Ishikawa (cell line): Measurements from ENCODE around the gene MXD1.

Experiments
- CREB1 ChIP-seq: IDR thresholded peaks from 2 replicates; pipeline ENCODE4 v1.6.1; 2012; ENCODE audit warnings: low read depth
- EGR1 ChIP-seq: IDR thresholded peaks from 2 replicates; pipeline ENCODE4 v1.6.1; 2012
- EP300 ChIP-seq: IDR thresholded peaks from 2 replicates; pipeline ENCODE4 v1.6.1; 2012; ENCODE audit warnings: borderline replicate concordance
- FOXM1 ChIP-seq: IDR thresholded peaks from 2 replicates; pipeline ENCODE4 v1.6.1; 2012; ENCODE audit warnings: low read depth, borderline replicate concordance
- MAX ChIP-seq: IDR thresholded peaks from 2 replicates; pipeline ENCODE4 v1.6.1; 2012
- NFIC ChIP-seq: IDR thresholded peaks from 2 replicates; pipeline ENCODE4 v1.6.1; 2012
- RAD21 ChIP-seq: IDR thresholded peaks from 2 replicates; pipeline ENCODE4 v1.6.1; 2012; ENCODE audit warnings: low read depth
- TAF1 ChIP-seq: IDR thresholded peaks from 2 replicates; pipeline ENCODE4 v1.6.1; 2012; ENCODE audit warnings: low read depth, mild to moderate bottlenecking
- TCF12 ChIP-seq: IDR thresholded peaks from 2 replicates; pipeline ENCODE4 v1.6.1; 2012; ENCODE audit warnings: low read depth
- YY1 ChIP-seq: IDR thresholded peaks from 2 replicates; pipeline ENCODE4 v1.6.1; 2012; ENCODE audit warnings: low read depth
- TF ChIP-seq, protein P1 (sequence below): IDR thresholded peaks from 2 replicates; pipeline ENCODE4 v1.6.1; 2012; ENCODE audit warnings: low read depth, mild to moderate bottlenecking
- TF ChIP-seq, protein P2 (sequence below): IDR thresholded peaks from 2 replicates; pipeline ENCODE4 v1.6.1; 2012

DNA sequence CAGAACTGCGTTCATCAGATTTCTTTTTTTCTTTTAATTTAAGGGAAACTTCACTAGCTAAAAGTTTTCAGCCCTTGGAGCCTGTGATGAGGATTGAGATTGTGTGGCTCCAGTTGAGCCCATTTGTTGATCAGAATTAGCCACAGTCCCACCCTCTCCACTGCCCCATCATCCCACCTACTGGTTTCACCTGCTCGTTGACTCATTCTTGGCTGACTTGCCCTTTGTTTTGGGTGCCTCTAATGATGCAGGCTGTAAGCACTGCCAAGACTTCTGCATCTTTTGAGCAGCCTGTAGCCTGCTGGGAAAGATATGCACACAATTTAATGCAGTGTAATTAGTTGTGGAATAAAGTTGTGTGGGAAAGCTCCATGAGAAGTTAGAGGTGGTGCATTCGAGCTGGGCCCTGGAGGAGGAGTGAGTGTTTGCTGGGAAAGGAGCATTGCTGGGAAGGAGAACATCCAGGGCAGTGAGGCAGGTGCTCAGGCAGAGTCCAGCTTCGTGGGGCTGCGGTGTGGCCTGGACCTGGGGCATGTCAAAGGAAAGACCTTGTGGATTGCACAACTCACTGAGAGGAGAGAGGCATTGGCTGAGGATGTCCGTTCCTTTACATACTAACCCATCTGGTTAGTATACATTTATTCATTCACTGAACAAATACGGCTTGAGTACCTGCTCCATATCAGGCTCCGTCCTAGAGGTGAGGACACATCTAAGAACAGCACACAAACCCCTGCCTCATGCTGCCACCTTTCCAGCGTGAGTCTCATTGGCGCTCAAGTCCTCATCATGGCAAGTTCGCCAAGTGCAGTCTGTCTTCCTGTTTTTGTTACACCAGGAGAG lies 28.3 kb downstream of the MXD1 start:
- no peak for TF ChIP-seq FOXM1
- TF ChIP-seq NFIC, result no peak
- no peak for TF ChIP-seq MAX
- TF ChIP-seq, protein P1, sequence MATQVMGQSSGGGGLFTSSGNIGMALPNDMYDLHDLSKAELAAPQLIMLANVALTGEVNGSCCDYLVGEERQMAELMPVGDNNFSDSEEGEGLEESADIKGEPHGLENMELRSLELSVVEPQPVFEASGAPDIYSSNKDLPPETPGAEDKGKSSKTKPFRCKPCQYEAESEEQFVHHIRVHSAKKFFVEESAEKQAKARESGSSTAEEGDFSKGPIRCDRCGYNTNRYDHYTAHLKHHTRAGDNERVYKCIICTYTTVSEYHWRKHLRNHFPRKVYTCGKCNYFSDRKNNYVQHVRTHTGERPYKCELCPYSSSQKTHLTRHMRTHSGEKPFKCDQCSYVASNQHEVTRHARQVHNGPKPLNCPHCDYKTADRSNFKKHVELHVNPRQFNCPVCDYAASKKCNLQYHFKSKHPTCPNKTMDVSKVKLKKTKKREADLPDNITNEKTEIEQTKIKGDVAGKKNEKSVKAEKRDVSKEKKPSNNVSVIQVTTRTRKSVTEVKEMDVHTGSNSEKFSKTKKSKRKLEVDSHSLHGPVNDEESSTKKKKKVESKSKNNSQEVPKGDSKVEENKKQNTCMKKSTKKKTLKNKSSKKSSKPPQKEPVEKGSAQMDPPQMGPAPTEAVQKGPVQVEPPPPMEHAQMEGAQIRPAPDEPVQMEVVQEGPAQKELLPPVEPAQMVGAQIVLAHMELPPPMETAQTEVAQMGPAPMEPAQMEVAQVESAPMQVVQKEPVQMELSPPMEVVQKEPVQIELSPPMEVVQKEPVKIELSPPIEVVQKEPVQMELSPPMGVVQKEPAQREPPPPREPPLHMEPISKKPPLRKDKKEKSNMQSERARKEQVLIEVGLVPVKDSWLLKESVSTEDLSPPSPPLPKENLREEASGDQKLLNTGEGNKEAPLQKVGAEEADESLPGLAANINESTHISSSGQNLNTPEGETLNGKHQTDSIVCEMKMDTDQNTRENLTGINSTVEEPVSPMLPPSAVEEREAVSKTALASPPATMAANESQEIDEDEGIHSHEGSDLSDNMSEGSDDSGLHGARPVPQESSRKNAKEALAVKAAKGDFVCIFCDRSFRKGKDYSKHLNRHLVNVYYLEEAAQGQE, result no peak
- no peak for TF ChIP-seq TCF12
- TF ChIP-seq EP300, result no peak
- TF ChIP-seq EGR1, result no peak
- TF ChIP-seq, protein P2, sequence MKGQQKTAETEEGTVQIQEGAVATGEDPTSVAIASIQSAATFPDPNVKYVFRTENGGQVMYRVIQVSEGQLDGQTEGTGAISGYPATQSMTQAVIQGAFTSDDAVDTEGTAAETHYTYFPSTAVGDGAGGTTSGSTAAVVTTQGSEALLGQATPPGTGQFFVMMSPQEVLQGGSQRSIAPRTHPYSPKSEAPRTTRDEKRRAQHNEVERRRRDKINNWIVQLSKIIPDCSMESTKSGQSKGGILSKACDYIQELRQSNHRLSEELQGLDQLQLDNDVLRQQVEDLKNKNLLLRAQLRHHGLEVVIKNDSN, result no peak
- no peak for TF ChIP-seq CREB1
- no peak for TF ChIP-seq YY1
- no peak for TF ChIP-seq RAD21
- TF ChIP-seq TAF1, result no peak
